K562 (cell line): ENCODE results near the gene NDUFA5.

ENCODE experiments used
- CTCF ChIP-seq, 3 experiments: IDR thresholded peaks in 2 of 3; conservative IDR thresholded peaks in 1 of 3; 2 replicates each; pipeline ENCODE4 v1.5.1; 2011 to 2012; ENCODE audit warnings: low read length in 3 of 3, mild to moderate bottlenecking in 3 of 3, control low read depth in 2 of 3, improper control_type of control experiment in 1 of 3, inconsistent platforms in 1 of 3, low read depth in 1 of 3, mixed read lengths in 1 of 3, moderate library complexity in 1 of 3; ENCODE audit not compliant: insufficient read depth in 2 of 3
- SREBF1 ChIP-seq: fragments of 150-350 bp; IDR thresholded peaks from 2 replicates; pipeline ENCODE4 v1.6.1; 2014; ENCODE audit warnings: antibody characterized with exemption, low read depth, low read length, borderline replicate concordance
- TBL1XR1 ChIP-seq, 2 experiments: IDR thresholded peaks; 2 replicates each; pipeline ENCODE4 v1.6.1; 2012; ENCODE audit warnings: improper control_type of control experiment in 2 of 2, low read length in 2 of 2, mild to moderate bottlenecking in 1 of 2

- TF ChIP-seq TBL1XR1 (IDR thresholded peaks at IDR 0.05; ENCODE audit: low read length in 2 of 2) (no peak), CTCF (IDR thresholded peaks at IDR 0.05 in 2 of 3, conservative IDR thresholded peaks at IDR 0.05 in 1 of 3; ENCODE audit: insufficient read depth in 2 of 3, low read depth in 1 of 3, low read length in 3 of 3) (no peak), SREBF1 (no peak)
These were observed 9.2 kb downstream of the NDUFA5 start for GRCh38 chr7:123548406-123548805.
